Upper lobe of left lung (tissue), 6 donors: ENCODE measurements around the gene KMT5B. TPM values are rescaled to one million over a fixed set of nuclear protein-coding genes. Genes with fewer than 3 reads are reported as not detected.

ENCODE experiments used
- ATAC-seq, 2 donors: fragments of 200-7000 bp; cut with Tn5 transposase; one replicate each; pipeline ENCODE4 v1.9.1; 2022; ENCODE audit warnings: mild to moderate bottlenecking in 2 of 2, moderate library complexity in 2 of 2; ENCODE audit not compliant: low FRiP score in 2 of 2
- DNase-seq, 2 donors: peaks; one replicate each; pipeline ENCODE4 v3.0.0-alpha.2; 2019 to 2020
- H3K27ac ChIP-seq, 4 donors: fragments of 200-600 bp; sonication (generic); one replicate each; pipeline ENCODE4 v1.5.1; 2016 to 2019
- H3K27me3 ChIP-seq, 4 donors: fragments of 200-600 bp; sonication (generic); one replicate each; pipeline ENCODE4 v1.5.1; 2017 to 2019
- H3K36me3 ChIP-seq, 4 donors: fragments of 200-600 bp; sonication (generic); one replicate each; pipeline ENCODE4 v1.5.1; 2016 to 2019
- H3K4me1 ChIP-seq, 4 donors: fragments of 200-600 bp; sonication (generic); one replicate each; pipeline ENCODE4 v1.5.1; 2018 to 2019
- H3K4me3 ChIP-seq, 4 donors: fragments of 200-600 bp; sonication (generic); one replicate each; pipeline ENCODE4 v1.5.1; 2017 to 2019; ENCODE audit warnings: mild to moderate bottlenecking in 2 of 4, moderate library complexity in 1 of 4
- H3K9me3 ChIP-seq, 4 donors: fragments of 200-600 bp; sonication (generic); one replicate each; pipeline ENCODE4 v1.5.1; 2018 to 2019
- CTCF ChIP-seq, 6 experiments: fragments of 450-650 bp in 4 of 6; fragments of 200-600 bp in 2 of 6; sonication (generic) in 2 of 6; IDR thresholded peaks; one replicate each; pipeline ENCODE4 v1.5.1; 2016 to 2019; ENCODE audit warnings: antibody characterized with exemption in 6 of 6
- EP300 ChIP-seq, 4 donors: sonication (generic); formaldehyde crosslinking; IDR thresholded peaks; one replicate each; pipeline ENCODE4 v1.5.1; 2017; ENCODE audit warnings: antibody characterized with exemption in 4 of 4, control low read depth in 2 of 4
- POLR2A ChIP-seq, 4 donors: fragments of 450-650 bp; IDR thresholded peaks; one replicate each; pipeline ENCODE4 v1.5.1; 2016 to 2017; ENCODE audit warnings: antibody characterized with exemption in 4 of 4, mild to moderate bottlenecking in 2 of 4
- POLR2AphosphoS5 ChIP-seq, 2 donors: sonication (generic); formaldehyde crosslinking; IDR thresholded peaks; one replicate each; pipeline ENCODE4 v1.5.1; 2017; ENCODE audit warnings: antibody characterized with exemption in 2 of 2
- WGBS, 2 donors: methylation state at CpG; one replicate each; pipeline ENCODE4 v1.1.5; 2017 to 2018; 5-methylcytosine and 5-hydroxymethylcytosine counted together
- total RNA-seq, 6 donors: library from RNA; depleted of rRNA in 4 of 6; stranded (reverse); fragments of >200 nt in 4 of 6; gene quantifications; one replicate each; pipeline versions ENCODE4 v1.1.0 to v1.2.1, GENCODE V29; 2016 to 2021
- donor health status: DM: no; HTN: no; CAD: no; lungs with moderate emphysema.
- donor health status: DM: no; HTN: yes; CAD: no; lungs with severe emphysema.

KMT5B gene
- total RNA-seq, 6 donors from 2014 or later, result 19.3 to 61.2 (median 41.0) TPM

GRCh38 chr11:68159161-68159560, 53.9 kb downstream of the KMT5B start:
- no peak for TF ChIP-seq CTCF (IDR thresholded peaks at IDR 0.05)
- TF ChIP-seq POLR2A (IDR thresholded peaks at IDR 0.05), result no peak
- TF ChIP-seq POLR2AphosphoS5 (IDR thresholded peaks at IDR 0.05), result no peak
- no peak for TF ChIP-seq EP300 (IDR thresholded peaks at IDR 0.05)
- no peaks in the 10 kb centered on the region for H3K27me3 ChIP-seq
- ATAC-seq, result no peak
- no peak overlapping the region for H3K4me3 ChIP-seq
- WGBS, 2 donors, result 88% methylated on average over 9 of the region's 9 CpGs
- DNase-seq, result no peak
- H3K9me3 ChIP-seq, result no peaks in the 10 kb centered on the region
- peaks cover 0 to 4% (median 0%) of the 10 kb centered on the region in 4 donors for H3K4me1 ChIP-seq
- H3K36me3 ChIP-seq, result peaks cover 0 to 52% (median 15%) of the 10 kb centered on the region in 4 donors
- peak overlapping the region in 1 of 4 donors; percentile 27 for H3K27ac ChIP-seq

- Histone ChIP-seq H3K36me3 (peaks cover 0 to 46% (median 11%) of the 10 kb centered on the region in 4 donors), H3K27ac (no peak overlapping the region), H3K4me3 (no peak overlapping the region), H3K9me3 (no peaks in the 10 kb centered on the region), H3K27me3 (no peaks in the 10 kb centered on the region), H3K4me1 (peaks cover 0 to 4% (median 0%) of the 10 kb centered on the region in 4 donors)
- no peak for ATAC-seq
- peak in 1 of 2 donors; percentile 47 for DNase-seq
- TF ChIP-seq CTCF (IDR thresholded peaks at IDR 0.05), result no peak
- no peak for TF ChIP-seq EP300 (IDR thresholded peaks at IDR 0.05)
- no peak for TF ChIP-seq POLR2AphosphoS5 (IDR thresholded peaks at IDR 0.05)
- TF ChIP-seq POLR2A (IDR thresholded peaks at IDR 0.05), result no peak
- 81 to 86% methylated on average over 14 of the region's 14 CpGs for WGBS, 2 donors
Observed at GRCh38 chr11:68158580-68158979, 54.5 kb downstream of the KMT5B start.

GRCh38 chr11:68153742-68154141, 59.4 kb downstream of the KMT5B start:
- TF ChIP-seq POLR2AphosphoS5 (IDR thresholded peaks at IDR 0.05) (no peak), POLR2A (IDR thresholded peaks at IDR 0.05) (no peak), CTCF (IDR thresholded peaks at IDR 0.05) (no peak), EP300 (IDR thresholded peaks at IDR 0.05) (no peak)
- no peak for DNase-seq
- Histone ChIP-seq H3K4me1 (peaks cover 3 to 24% (median 12%) of the 10 kb centered on the region in 4 donors), H3K27me3 (no peaks in the 10 kb centered on the region), H3K27ac (no peak overlapping the region), H3K9me3 (no peaks in the 10 kb centered on the region), H3K36me3 (peaks cover 0 to 23% (median 5%) of the 10 kb centered on the region in 4 donors), H3K4me3 (no peak overlapping the region)
- WGBS, 2 donors, result 81 to 84% methylated on average over 8 of the region's 8 CpGs
- ATAC-seq, result peak in 1 of 2 donors; percentile 11

GRCh38 chr11:68150037-68150436, 63.1 kb downstream of the KMT5B start:
- H3K36me3 ChIP-seq, result peaks cover 0 to under 1% (median 0%) of the 10 kb centered on the region in 4 donors
- ATAC-seq, result peak; percentile 24 to 79
- H3K27ac ChIP-seq, result peak overlapping the region; percentile 17 to 72 (median 38)
- no peaks in the 10 kb centered on the region for H3K27me3 ChIP-seq
- H3K4me1 ChIP-seq, result peaks cover 26 to 49% (median 37%) of the 10 kb centered on the region in 4 donors
- H3K4me3 ChIP-seq, result no peak overlapping the region
- WGBS, 2 donors, result 8 to 12% methylated on average over 7 of the region's 7 CpGs
- TF ChIP-seq CTCF (IDR thresholded peaks at IDR 0.05) (no peak), POLR2A (IDR thresholded peaks at IDR 0.05) (peak in 1 of 4 donors; percentile 37), POLR2AphosphoS5 (IDR thresholded peaks at IDR 0.05) (peak in 1 of 2 donors; percentile 4), EP300 (IDR thresholded peaks at IDR 0.05) (no peak)
- DNase-seq, result peak in 1 of 2 donors; percentile 89
- no peaks in the 10 kb centered on the region for H3K9me3 ChIP-seq

GRCh38 chr11:68149417-68149816, 63.7 kb downstream of the KMT5B start:
- no peaks in the 10 kb centered on the region for H3K9me3 ChIP-seq
- H3K27ac ChIP-seq, result peak overlapping the region; percentile 17 to 72 (median 38)
- no peak overlapping the region for H3K4me3 ChIP-seq
- no peaks in the 10 kb centered on the region for H3K36me3 ChIP-seq
- DNase-seq (peak in 1 of 2 donors; percentile 76), ATAC-seq (no peak)
- peak in 1 of 4 donors; percentile 29 for TF ChIP-seq EP300 (IDR thresholded peaks at IDR 0.05)
- peak in 1 of 2 donors; percentile 59 for TF ChIP-seq POLR2AphosphoS5 (IDR thresholded peaks at IDR 0.05)
- TF ChIP-seq POLR2A (IDR thresholded peaks at IDR 0.05), result no peak
- H3K27me3 ChIP-seq, result no peaks in the 10 kb centered on the region
- peaks cover 26 to 49% (median 37%) of the 10 kb centered on the region in 4 donors for H3K4me1 ChIP-seq
- WGBS, 2 donors, result 42 to 79% methylated on average over 6 of the region's 6 CpGs
